ENCODE data around the gene E4F1.

Gene E4F1

DNA sequence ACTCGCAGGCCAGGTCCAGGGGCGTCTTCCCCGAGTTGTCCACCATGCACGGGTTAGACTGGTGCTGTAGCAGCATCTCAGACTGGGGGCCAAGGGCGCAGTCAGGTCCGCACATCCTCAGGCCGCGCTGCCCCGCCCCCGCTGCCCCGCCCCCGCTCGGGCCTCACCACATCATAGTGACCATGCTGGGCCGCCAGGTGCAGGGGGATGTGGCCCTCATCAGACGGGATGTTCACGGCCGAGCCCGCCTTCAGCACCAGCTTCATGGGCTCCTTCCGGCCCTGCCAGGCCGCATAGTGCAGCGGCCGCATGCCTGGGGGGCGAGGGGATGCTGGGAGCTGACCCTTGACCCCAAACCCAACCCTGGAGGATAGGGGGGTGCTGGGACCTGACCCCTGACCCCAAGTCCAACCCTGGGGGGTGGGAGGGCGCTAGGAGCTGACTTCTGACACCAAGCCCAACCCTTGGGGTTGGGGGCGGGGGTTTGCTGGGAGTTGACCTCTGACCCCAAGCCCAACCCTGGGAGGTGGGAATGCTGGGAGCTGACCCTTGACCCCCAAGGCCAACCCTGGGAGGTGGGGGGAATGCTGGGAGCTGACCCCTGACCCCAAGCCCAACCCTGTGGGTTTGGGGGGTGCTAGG lies 34.0 kb upstream of the E4F1 start:
- H3K4me3 ChIP-seq (ENCODE audit: low read depth, low read length) = no peak overlapping the region
- H3K27ac ChIP-seq (ENCODE audit: low read depth, low read length) = no peak overlapping the region
- H2AFZ ChIP-seq (ENCODE audit: low read length, unreplicated experiment) = no peak overlapping the region
- no peaks in the 10 kb centered on the region for H3K27me3 ChIP-seq (ENCODE audit: insufficient read depth, low read length)
- no peaks in the 10 kb centered on the region for H3K79me2 ChIP-seq (ENCODE audit: control insufficient read depth, insufficient read depth, low read length, unreplicated experiment)
- no peaks in the 10 kb centered on the region for H3K4me1 ChIP-seq (ENCODE audit: control insufficient read depth, insufficient read depth, low read length, unreplicated experiment)
- H3K36me3 ChIP-seq (ENCODE audit: insufficient read depth, low read length) = no peaks in the 10 kb centered on the region

DNA sequence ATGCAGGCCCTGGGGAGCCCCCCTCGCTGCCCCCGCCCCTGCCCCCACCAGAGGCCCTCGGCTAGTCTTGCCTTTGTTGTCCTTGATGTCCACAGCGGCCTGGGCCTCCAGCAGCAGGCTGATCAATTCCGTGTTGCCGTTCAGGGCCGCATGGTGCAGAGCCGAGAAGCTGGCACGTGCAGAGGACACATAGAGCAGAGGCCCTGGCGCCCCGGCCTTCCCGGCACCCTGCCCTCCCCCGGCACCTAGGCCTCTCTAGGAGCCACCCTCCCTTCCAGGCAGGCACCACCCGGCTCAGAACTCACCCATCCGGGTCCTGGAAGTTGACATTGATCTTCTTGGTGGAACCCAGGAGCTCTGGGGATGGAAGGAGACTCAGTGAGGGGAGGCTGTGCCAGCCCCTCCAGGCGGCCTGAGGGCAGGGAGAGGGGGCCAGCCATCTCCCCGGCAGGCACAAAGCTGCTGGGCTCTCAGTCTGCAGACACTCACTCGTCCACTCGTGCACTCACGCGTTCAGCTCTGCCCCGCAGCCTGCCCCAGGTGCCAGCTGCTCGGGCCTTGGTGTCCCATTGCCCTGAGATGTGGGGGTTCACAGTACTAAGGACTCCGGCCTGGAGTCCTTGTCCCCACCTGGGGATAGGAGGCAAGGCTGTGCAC lies 33.3 kb upstream of the E4F1 start:
- Histone ChIP-seq H3K79me2 (ENCODE audit: control insufficient read depth, insufficient read depth, low read length, unreplicated experiment) (no peaks in the 10 kb centered on the region), H2AFZ (ENCODE audit: low read length, unreplicated experiment) (no peak overlapping the region), H3K27me3 (ENCODE audit: insufficient read depth, low read length) (peaks cover 7% of the 10 kb centered on the region), H3K4me3 (ENCODE audit: low read depth, low read length) (no peak overlapping the region), H3K4me1 (ENCODE audit: control insufficient read depth, insufficient read depth, low read length, unreplicated experiment) (no peaks in the 10 kb centered on the region), H3K36me3 (ENCODE audit: insufficient read depth, low read length) (no peaks in the 10 kb centered on the region), H3K27ac (ENCODE audit: low read depth, low read length) (no peak overlapping the region)

DNA sequence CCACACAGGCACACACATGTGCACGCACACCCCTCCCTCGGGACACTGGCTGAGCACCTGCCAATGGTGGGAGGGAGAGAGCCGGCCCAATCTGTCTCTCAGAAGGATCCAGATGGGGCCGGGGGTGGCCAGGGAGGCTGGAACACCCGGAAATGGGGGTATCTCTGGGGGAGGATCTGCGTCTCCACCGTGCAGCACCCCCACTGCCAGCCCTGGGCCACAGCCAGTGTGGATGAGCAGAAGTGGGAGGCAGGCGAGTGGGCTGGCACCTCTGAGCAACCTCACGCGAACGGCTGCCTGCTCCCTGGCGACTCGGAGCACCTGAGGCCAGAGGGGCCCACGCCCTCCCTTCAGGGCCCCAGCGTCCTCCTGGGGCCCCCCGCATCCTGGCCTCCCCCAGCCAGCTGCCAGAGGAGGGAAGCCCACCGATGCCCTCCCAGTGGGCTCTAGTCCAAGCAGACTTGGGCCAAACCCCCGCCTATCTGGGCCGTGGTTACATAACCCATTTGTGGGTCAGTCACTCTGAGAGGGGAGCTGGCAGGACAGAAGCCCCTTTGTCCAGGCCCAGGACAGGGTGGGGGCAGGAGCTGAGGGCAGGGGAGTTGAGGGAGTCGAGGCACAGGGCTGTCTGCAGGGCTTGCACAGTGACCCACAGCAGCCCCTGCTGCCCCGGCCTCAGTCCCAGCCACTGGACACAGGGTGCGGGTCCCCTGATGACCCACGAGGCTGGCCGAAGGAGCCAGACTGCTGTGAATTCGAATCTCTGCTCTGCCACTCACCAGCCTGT lies 32.5 kb upstream of the E4F1 start:
- no peaks in the 10 kb centered on the region for H3K4me1 ChIP-seq (ENCODE audit: control insufficient read depth, insufficient read depth, low read length, unreplicated experiment)
- no peak overlapping the region for H3K27ac ChIP-seq (ENCODE audit: low read depth, low read length)
- H3K4me3 ChIP-seq (ENCODE audit: low read depth, low read length) = no peak overlapping the region
- H3K27me3 ChIP-seq (ENCODE audit: insufficient read depth, low read length) = peaks cover 14% of the 10 kb centered on the region
- H3K79me2 ChIP-seq (ENCODE audit: control insufficient read depth, insufficient read depth, low read length, unreplicated experiment) = no peaks in the 10 kb centered on the region
- no peaks in the 10 kb centered on the region for H3K36me3 ChIP-seq (ENCODE audit: insufficient read depth, low read length)
- H2AFZ ChIP-seq (ENCODE audit: low read length, unreplicated experiment) = no peak overlapping the region

- no peaks in the 10 kb centered on the region for H3K4me1 ChIP-seq (ENCODE audit: control insufficient read depth, insufficient read depth, low read length, unreplicated experiment)
- no peaks in the 10 kb centered on the region for H3K36me3 ChIP-seq (ENCODE audit: insufficient read depth, low read length)
- H2AFZ ChIP-seq (ENCODE audit: low read length, unreplicated experiment) = no peak overlapping the region
These were observed 32.0 kb upstream of the E4F1 start for GRCh38 chr16:2191446-2191706.

DNA sequence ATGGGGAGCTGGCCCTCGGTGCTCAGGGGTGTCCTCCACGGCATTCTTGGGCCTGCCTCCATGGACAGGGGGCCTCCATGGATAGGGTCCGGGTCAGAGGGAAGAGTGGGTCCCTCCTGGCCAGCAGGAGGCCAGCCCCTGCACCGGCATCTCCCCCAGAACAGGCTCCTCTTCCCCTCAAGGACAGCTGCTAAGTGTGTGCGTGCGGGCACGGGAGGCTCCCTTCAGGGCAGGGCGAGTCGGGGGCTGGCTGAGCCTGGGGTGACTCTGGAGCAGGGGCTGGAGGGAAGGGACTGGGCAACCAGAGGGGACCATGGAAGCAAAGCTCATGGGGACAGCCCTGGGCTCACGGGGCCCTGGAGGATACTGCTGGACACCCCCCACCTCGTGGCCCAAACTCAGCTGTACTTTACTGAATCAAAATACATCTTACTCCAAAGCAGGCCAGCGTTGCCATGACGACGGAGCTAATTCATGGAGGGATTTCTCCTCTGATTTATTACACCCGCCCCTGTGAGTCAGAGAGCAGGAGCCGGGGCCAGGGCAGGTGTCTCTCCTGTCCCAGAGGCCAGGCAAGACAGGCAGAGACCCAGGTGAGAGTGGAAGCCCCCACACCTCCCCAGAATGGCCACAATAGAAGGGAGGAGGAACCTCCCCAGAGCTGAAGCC lies 29.1 kb upstream of the E4F1 start:
- no peak overlapping the region for H3K27ac ChIP-seq (ENCODE audit: low read depth, low read length)
- H3K4me1 ChIP-seq (ENCODE audit: control insufficient read depth, insufficient read depth, low read length, unreplicated experiment) = no peaks in the 10 kb centered on the region
- H3K4me3 ChIP-seq (ENCODE audit: low read depth, low read length) = no peak overlapping the region
- H3K79me2 ChIP-seq (ENCODE audit: control insufficient read depth, insufficient read depth, low read length, unreplicated experiment) = no peaks in the 10 kb centered on the region
- no peak overlapping the region for H2AFZ ChIP-seq (ENCODE audit: low read length, unreplicated experiment)
- peaks cover 44% of the 10 kb centered on the region for H3K27me3 ChIP-seq (ENCODE audit: insufficient read depth, low read length)
- no peaks in the 10 kb centered on the region for H3K36me3 ChIP-seq (ENCODE audit: insufficient read depth, low read length)

More at GRCh38 chr16:2191446-2191706, 32.0 kb upstream of the E4F1 start:
- H3K27ac ChIP-seq (ENCODE audit: low read depth, low read length) = no peak overlapping the region
- no peaks in the 10 kb centered on the region for H3K79me2 ChIP-seq (ENCODE audit: control insufficient read depth, insufficient read depth, low read length, unreplicated experiment)
- H3K27me3 ChIP-seq (ENCODE audit: insufficient read depth, low read length) = peaks cover 18% of the 10 kb centered on the region
- H3K4me3 ChIP-seq (ENCODE audit: low read depth, low read length) = no peak overlapping the region

GRCh38 chr16:2194852-2195321 lies 28.5 kb upstream of the E4F1 start:
- Histone ChIP-seq H3K4me1 (ENCODE audit: control insufficient read depth, insufficient read depth, low read length, unreplicated experiment) (no peaks in the 10 kb centered on the region), H3K79me2 (ENCODE audit: control insufficient read depth, insufficient read depth, low read length, unreplicated experiment) (no peaks in the 10 kb centered on the region), H2AFZ (ENCODE audit: low read length, unreplicated experiment) (no peak overlapping the region), H3K4me3 (ENCODE audit: low read depth, low read length) (no peak overlapping the region), H3K36me3 (ENCODE audit: insufficient read depth, low read length) (no peaks in the 10 kb centered on the region), H3K27ac (ENCODE audit: low read depth, low read length) (no peak overlapping the region), H3K27me3 (ENCODE audit: insufficient read depth, low read length) (peaks cover 49% of the 10 kb centered on the region)

DNA sequence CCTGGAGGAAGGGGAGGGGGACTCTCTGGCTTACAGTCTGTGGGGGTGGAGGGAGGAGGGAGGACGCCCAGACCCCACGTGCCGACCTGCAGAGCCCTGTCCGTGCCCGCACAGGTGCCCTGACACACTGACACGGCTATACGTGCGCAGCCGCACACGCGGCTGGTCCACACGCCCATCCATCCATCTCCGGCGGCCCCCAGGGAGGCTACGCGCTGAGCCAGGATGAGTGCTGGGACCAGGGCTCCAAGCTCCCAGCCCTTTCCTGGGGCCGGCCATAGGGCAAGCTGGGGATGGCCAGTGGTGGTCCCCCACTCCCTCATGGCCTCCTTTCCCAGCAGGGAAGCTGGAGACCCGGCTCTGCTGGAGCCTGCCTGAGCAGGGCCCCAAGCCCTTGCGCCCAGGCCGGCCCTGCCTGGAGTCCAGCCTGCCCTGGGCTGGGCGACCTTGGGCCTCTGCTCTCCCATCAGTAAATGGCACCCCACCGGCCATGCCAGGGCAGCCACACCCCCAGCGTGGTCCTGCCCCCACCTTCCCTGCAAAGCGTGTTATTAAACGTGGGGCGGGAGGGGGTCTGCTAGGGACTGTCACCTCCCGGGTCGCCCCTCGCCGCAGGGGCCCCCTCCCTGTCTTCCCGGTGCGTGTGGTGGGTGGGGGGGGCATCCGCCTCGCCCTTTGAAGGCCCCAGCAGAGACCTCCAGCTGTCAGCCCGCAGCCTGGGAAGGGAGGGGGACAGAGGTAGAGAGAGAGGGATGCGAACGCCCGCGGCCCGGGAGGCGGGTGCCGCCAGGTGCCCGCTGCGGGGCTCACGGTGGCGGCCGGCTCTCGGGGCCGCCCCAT lies 27.8 kb upstream of the E4F1 start:
- Histone ChIP-seq H2AFZ (ENCODE audit: low read length, unreplicated experiment) (no peak overlapping the region), H3K36me3 (ENCODE audit: insufficient read depth, low read length) (no peaks in the 10 kb centered on the region), H3K4me3 (ENCODE audit: low read depth, low read length) (peak overlapping the region; percentile 56; the same call in 1 of the 2 replicates), H3K27me3 (ENCODE audit: insufficient read depth, low read length) (peaks cover 49% of the 10 kb centered on the region), H3K4me1 (ENCODE audit: control insufficient read depth, insufficient read depth, low read length, unreplicated experiment) (no peaks in the 10 kb centered on the region), H3K27ac (ENCODE audit: low read depth, low read length) (no peak overlapping the region), H3K79me2 (ENCODE audit: control insufficient read depth, insufficient read depth, low read length, unreplicated experiment) (no peaks in the 10 kb centered on the region)

GRCh38 chr16:2196162-2196980 lies 27.0 kb upstream of the E4F1 start, which contains the start of gene CASKIN1:
Gene CASKIN1, minus strand, starts transcription at chr16:2196605. Its CDS starts 173 bp downstream, at chr16:2196432.
- no peaks in the 10 kb centered on the region for H3K36me3 ChIP-seq (ENCODE audit: insufficient read depth, low read length)
- peaks cover 49% of the 10 kb centered on the region for H3K27me3 ChIP-seq (ENCODE audit: insufficient read depth, low read length)
- no peaks in the 10 kb centered on the region for H3K79me2 ChIP-seq (ENCODE audit: control insufficient read depth, insufficient read depth, low read length, unreplicated experiment)
- H2AFZ ChIP-seq (ENCODE audit: low read length, unreplicated experiment) = no peak within 1 kb of the TSS
- H3K4me3 ChIP-seq (ENCODE audit: low read depth, low read length) = peak within 1 kb of the TSS; percentile 56; the same call in 1 of the 2 replicates
- H3K27ac ChIP-seq (ENCODE audit: low read depth, low read length) = no peak within 1 kb of the TSS
- no peaks in the 10 kb centered on the region for H3K4me1 ChIP-seq (ENCODE audit: control insufficient read depth, insufficient read depth, low read length, unreplicated experiment)

- no peak overlapping the region for H3K27ac ChIP-seq (ENCODE audit: low read depth, low read length)
- no peak overlapping the region for H2AFZ ChIP-seq (ENCODE audit: low read length, unreplicated experiment)
- H3K27me3 ChIP-seq (ENCODE audit: insufficient read depth, low read length) = peaks cover 49% of the 10 kb centered on the region
- H3K4me1 ChIP-seq (ENCODE audit: control insufficient read depth, insufficient read depth, low read length, unreplicated experiment) = no peaks in the 10 kb centered on the region
- H3K36me3 ChIP-seq (ENCODE audit: insufficient read depth, low read length) = no peaks in the 10 kb centered on the region
- H3K4me3 ChIP-seq (ENCODE audit: low read depth, low read length) = peak overlapping the region; percentile 25; the same call in 1 of the 2 replicates
- no peaks in the 10 kb centered on the region for H3K79me2 ChIP-seq (ENCODE audit: control insufficient read depth, insufficient read depth, low read length, unreplicated experiment)
These were observed 26.3 kb upstream of the E4F1 start for GRCh38 chr16:2196981-2197511.
